Measurements from ENCODE around the gene SUGCT. TPM values are rescaled to one million over a fixed set of nuclear protein-coding genes. Genes with fewer than 3 reads are reported as not detected.

Gene SUGCT
- total RNA-seq, 1 experiment from 2014 or later = 5.4 TPM

DNA sequence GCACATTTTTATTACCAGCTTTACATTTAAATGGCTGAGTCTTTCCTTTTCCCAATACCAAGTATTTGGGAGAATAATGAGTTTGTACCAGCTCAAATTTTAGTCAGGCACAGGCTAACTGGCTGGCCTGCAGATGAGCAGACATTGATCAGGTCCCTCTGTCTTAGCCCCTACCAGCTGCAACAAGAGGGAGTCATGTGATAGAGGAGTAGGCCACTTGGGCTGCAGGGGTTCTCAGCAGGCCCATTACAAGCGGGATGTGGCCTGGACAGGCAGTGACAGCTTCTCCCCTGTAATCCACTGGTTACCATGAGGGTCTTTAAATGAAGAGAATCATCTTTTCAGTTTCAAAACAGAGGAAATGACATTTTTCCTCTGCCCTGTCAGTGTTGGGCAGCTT, 283.6 kb downstream of the SUGCT start:
- Histone ChIP-seq H4K91ac (ENCODE audit: insufficient read length, low read depth, low read length) (no peak overlapping the region), H3K56ac (ENCODE audit: insufficient read length, low read depth, low read length) (no peak overlapping the region), H3K23me2 (ENCODE audit: insufficient read length, low read depth, low read length, poor library complexity, severe bottlenecking) (no peaks in the 10 kb centered on the region), H4K5ac (ENCODE audit: insufficient read length, low read depth, low read length) (no peak overlapping the region), H3K27me3 (ENCODE audit: insufficient read depth, low read length) (no peaks in the 10 kb centered on the region), H3K79me2 (ENCODE audit: insufficient read depth, low read length) (no peaks in the 10 kb centered on the region), H2AK5ac (ENCODE audit: insufficient read length, low read length) (no peak overlapping the region), H3K4ac (ENCODE audit: low read depth, low read length) (no peak overlapping the region), H3K27ac (ENCODE audit: insufficient read length, low read depth, low read length) (no peak overlapping the region), H3K14ac (ENCODE audit: insufficient read depth, low read length) (no peak overlapping the region), H3T11ph (ENCODE audit: low read length) (no peak overlapping the region), H3K18ac (ENCODE audit: insufficient read length, low read depth, low read length) (no peak overlapping the region), H2BK12ac (ENCODE audit: insufficient read length, low read depth, low read length) (no peak overlapping the region), H2BK20ac (ENCODE audit: low read depth, low read length, poor library complexity, severe bottlenecking) (no peak overlapping the region), H2BK15ac (ENCODE audit: low read depth, low read length) (no peak overlapping the region), H2BK5ac (ENCODE audit: insufficient read length, low read length) (no peak overlapping the region), H4K8ac (replicated peaks; ENCODE audit: insufficient read length, low read depth, low read length) (no peak overlapping the region), H3K9ac (ENCODE audit: extremely low read depth, insufficient read length, low read length) (no peak overlapping the region), H3K79me1 (ENCODE audit: insufficient read depth, low read depth, low read length, poor library complexity, severe bottlenecking) (no peaks in the 10 kb centered on the region), H4K20me1 (ENCODE audit: control insufficient read depth, insufficient read depth, insufficient read length) (no peaks in the 10 kb centered on the region), H2BK120ac (ENCODE audit: low read depth, low read length, poor library complexity, severe bottlenecking) (no peak overlapping the region), H3K4me2 (ENCODE audit: insufficient read depth, insufficient read length, low read length) (no peak overlapping the region), H3K23ac (ENCODE audit: insufficient read length, low read depth, low read length) (no peak overlapping the region), H2AFZ (ENCODE audit: low read length) (no peak overlapping the region), H3K4me1 (ENCODE audit: insufficient read depth, low read length) (no peaks in the 10 kb centered on the region), H3K9me3 (ENCODE audit: control insufficient read depth, low read depth, low read length) (no peaks in the 10 kb centered on the region)
- peak; percentile 34 for DNase-seq
- H3K4me1 Mint-ChIP-seq = peaks cover 6 to 17% of the 10 kb centered on the region in 2 experiments
- WGBS (ENCODE audit: extremely low coverage, insufficient read length, low lambda C conversion rate) = no CpG with 5 or more reads among the region's 1 CpG
- no peaks in the 10 kb centered on the region for H3K36me3 Mint-ChIP-seq (ENCODE audit: insufficient read depth in 1 of 3, low read depth in 3 of 3)
- TF ChIP-seq, protein P1, sequence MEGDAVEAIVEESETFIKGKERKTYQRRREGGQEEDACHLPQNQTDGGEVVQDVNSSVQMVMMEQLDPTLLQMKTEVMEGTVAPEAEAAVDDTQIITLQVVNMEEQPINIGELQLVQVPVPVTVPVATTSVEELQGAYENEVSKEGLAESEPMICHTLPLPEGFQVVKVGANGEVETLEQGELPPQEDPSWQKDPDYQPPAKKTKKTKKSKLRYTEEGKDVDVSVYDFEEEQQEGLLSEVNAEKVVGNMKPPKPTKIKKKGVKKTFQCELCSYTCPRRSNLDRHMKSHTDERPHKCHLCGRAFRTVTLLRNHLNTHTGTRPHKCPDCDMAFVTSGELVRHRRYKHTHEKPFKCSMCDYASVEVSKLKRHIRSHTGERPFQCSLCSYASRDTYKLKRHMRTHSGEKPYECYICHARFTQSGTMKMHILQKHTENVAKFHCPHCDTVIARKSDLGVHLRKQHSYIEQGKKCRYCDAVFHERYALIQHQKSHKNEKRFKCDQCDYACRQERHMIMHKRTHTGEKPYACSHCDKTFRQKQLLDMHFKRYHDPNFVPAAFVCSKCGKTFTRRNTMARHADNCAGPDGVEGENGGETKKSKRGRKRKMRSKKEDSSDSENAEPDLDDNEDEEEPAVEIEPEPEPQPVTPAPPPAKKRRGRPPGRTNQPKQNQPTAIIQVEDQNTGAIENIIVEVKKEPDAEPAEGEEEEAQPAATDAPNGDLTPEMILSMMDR (conservative IDR thresholded peaks at IDR 0.05) = no peak
- no peaks in the 10 kb centered on the region for H3K9me3 Mint-ChIP-seq
- peak overlapping the region in 1 of 3 experiments; percentile 13; a peak in 1 of 7 replicates for H3K27ac Mint-ChIP-seq
- H3K4me3 Mint-ChIP-seq = no peak overlapping the region
- no peaks in the 10 kb centered on the region for H3K27me3 Mint-ChIP-seq (ENCODE audit: low read depth)
